Measurements from ENCODE around the gene PNKD. TPM values are rescaled to one million over a fixed set of nuclear protein-coding genes. Genes with fewer than 3 reads are reported as not detected.

PNKD gene
- total RNA-seq, 1 donor, result 26.8 TPM

DNA sequence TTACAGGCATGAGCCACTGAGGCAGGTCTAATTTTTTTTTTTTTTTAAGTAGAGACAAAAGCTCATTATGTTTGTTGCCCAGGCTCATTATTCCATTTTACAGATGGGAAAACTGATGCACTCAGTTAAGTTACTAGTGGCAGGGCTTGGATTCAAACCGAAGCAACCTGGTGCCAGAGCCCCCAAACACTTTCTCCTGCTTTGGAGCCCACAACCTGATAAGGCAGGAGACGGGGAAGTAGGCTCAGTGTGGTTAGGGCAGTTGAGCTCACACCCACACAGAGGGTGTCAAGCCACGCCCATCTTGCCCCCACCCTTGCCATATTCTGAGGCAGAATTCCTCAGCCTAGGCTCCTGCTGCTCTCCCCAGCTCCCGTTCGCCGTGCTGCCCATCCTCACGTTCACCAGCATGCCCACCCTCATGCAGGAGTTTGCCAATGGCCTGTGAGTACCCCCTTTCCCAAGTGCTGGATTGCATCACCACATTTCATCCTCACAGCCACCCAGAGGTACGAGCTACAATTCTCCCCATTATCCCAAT, 123.5 kb downstream of the PNKD start:
- no peak overlapping the region for H3K4me3 ChIP-seq (ENCODE audit: low read depth, low read length)
- TF ChIP-seq, protein P1, sequence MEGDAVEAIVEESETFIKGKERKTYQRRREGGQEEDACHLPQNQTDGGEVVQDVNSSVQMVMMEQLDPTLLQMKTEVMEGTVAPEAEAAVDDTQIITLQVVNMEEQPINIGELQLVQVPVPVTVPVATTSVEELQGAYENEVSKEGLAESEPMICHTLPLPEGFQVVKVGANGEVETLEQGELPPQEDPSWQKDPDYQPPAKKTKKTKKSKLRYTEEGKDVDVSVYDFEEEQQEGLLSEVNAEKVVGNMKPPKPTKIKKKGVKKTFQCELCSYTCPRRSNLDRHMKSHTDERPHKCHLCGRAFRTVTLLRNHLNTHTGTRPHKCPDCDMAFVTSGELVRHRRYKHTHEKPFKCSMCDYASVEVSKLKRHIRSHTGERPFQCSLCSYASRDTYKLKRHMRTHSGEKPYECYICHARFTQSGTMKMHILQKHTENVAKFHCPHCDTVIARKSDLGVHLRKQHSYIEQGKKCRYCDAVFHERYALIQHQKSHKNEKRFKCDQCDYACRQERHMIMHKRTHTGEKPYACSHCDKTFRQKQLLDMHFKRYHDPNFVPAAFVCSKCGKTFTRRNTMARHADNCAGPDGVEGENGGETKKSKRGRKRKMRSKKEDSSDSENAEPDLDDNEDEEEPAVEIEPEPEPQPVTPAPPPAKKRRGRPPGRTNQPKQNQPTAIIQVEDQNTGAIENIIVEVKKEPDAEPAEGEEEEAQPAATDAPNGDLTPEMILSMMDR (IDR thresholded peaks at IDR 0.05; ENCODE audit: insufficient read depth, low read depth, low read length), result no peak
- no peak for DNase-seq (ENCODE audit: low read depth)

DNA sequence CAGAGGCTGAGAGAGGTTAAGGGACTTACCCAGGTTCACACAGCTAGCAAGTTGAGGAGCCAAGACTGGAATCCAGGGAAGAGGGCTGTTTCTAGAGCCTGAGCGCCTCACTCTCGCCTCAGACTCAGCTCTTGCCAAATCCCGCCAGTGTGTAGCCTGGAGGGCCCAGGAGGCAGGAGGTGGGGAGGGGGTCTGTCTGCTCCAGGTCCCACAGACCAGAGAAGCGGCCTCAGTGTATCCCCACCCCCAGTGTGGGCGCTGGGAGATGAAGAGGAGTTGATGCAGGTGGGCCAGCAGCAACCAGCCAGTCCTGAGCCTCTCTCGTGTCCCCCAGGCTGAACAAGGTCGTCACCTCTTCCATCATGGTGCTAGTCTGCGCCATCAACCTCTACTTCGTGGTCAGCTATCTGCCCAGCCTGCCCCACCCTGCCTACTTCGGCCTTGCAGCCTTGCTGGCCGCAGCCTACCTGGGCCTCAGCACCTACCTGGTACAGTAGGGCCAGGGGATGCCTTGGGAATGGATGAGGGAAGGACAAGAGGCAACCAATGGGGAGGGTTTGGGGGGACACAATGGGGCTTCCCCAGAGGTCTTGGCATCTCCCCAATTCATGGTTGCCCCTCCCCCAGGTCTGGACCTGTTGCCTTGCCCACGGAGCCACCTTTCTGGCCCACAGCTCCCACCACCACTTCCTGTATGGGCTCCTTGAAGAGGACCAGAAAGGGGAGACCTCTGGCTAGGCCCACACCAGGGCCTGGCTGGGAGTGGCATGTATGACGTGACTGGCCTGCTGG, 124.2 kb downstream of the PNKD start:
- H3K4me3 ChIP-seq (ENCODE audit: low read depth, low read length), result no peak overlapping the region
- TF ChIP-seq, protein P1 (IDR thresholded peaks at IDR 0.05; ENCODE audit: insufficient read depth, low read depth, low read length), result no peak
- DNase-seq (ENCODE audit: low read depth), result no peak

DNA sequence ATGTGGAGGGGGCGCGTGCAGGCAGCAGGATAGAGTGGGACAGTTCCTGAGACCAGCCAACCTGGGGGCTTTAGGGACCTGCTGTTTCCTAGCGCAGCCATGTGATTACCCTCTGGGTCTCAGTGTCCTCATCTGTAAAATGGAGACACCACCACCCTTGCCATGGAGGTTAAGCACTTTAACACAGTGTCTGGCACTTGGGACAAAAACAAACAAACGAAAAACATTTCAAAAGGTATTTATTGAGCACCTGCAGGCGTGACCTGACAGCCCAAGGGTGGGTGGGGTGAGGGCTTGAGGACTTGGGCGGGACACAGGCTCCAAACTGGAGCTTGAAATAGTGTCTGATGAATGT, 124.7 kb downstream of the PNKD start:
- no peak overlapping the region for H3K4me3 ChIP-seq (ENCODE audit: low read depth, low read length)
- TF ChIP-seq, protein P1 (IDR thresholded peaks at IDR 0.05; ENCODE audit: insufficient read depth, low read depth, low read length), result no peak
- DNase-seq (ENCODE audit: low read depth), result no peak

DNA sequence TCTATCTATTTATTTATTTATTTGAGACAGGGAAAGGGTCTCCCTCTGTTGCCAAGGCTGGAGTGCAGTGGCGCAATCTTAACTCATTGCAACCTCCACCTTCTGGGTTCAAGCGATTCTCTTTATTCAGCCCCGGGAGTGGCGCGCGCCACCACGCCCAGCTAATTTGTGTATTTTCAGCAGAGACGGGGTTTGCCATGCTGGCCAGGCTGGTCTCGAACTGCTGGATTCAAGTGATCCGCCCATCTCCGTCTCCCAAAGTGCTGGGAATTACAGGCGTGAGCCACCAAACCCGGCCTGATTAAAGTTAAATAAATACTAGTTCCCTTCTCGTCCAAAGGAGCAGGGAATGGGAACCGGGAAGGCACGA, 125.1 kb downstream of the PNKD start:
- H3K4me3 ChIP-seq (ENCODE audit: low read depth, low read length), result peak overlapping the region; percentile 30
- DNase-seq (ENCODE audit: low read depth), result no peak
- TF ChIP-seq, protein P1 (IDR thresholded peaks at IDR 0.05; ENCODE audit: insufficient read depth, low read depth, low read length), result no peak

DNA sequence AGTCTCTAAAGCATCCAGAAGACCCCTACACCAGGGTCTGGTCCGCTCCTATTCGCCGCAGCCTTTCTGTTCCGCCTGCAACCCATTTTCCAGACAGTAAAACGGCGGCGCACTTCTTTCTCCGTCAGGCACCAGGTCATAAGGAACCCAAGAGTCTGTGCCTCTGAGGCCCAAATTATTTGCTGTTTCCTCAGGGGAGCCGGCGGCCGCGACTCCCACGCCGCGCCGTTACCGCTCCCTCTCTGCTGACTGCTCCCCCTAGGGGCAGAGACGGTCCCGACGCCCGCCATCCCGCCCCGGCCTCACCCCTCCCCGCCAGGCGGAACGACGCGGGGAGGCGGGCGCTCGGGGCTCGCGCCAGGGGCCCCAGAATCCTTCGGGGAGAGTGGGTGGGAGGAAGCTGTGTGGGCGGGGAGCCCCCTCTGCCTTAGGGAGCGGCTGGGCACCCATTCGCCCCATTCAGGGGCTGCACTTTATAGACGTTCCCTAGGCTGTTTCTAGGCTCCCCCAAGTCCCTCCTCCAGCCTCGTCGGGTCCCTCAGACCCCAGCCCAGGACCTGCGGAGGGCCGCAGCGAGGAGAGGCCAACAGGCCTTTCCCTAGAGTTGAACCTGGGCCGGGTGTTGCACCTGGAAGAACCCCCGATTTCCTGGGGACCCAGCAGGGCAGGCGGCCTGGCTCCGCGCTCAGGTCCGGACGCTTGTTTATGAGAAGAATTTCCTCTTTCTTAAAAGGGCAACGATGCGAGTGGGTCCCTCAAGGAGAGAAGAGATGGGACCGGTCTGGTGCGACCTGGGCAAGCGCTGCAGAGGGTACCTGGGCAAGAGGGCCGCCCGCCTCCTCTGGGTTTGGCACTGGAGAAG, 125.7 kb downstream of the PNKD start:
- TF ChIP-seq, protein P1 (IDR thresholded peaks at IDR 0.05; ENCODE audit: insufficient read depth, low read depth, low read length), result peak; percentile 86
- peak overlapping the region; percentile 82 for H3K4me3 ChIP-seq (ENCODE audit: low read depth, low read length)
- DNase-seq (ENCODE audit: low read depth), result peak; percentile 98

Small RNAs within 50 kb of the gene (small RNA-seq; reads per million reads assigned to genes)
- not detected for gene MIR6810

Other genes with a start within 250 kb of the PNKD start
- gene RUFY4, start 201.3 kb upstream of the PNKD start, total RNA-seq, result not detected in 2 replicates
- not detected in 2 replicates for gene CXCR2, start 144.5 kb upstream of the PNKD start, total RNA-seq
- not detected in 2 replicates for gene CXCR1, start 103.6 kb upstream of the PNKD start, total RNA-seq
- 482 and 483 TPM in 2 replicates for gene ARPC2, start 53.3 kb upstream of the PNKD start, total RNA-seq
- gene GPBAR1, start 9.5 kb upstream of the PNKD start, total RNA-seq, result under 0.01 TPM in 1 of 2 replicates, not detected in the other
- gene AAMP, start 382 bp upstream of the PNKD start, total RNA-seq, result 104 and 110 TPM in 2 replicates
- 123 and 136 TPM in 2 replicates for gene TMBIM1, start 22.0 kb downstream of the PNKD start, total RNA-seq
- gene CATIP, start 86.3 kb downstream of the PNKD start, total RNA-seq, result 0.43 TPM in 1 of 2 replicates, not detected in the other
- gene SLC11A1, start 111.8 kb downstream of the PNKD start, total RNA-seq, result under 0.01 and 0.43 TPM in 2 replicates
- 63.5 and 66.9 TPM in 2 replicates for gene CTDSP1, start 129.3 kb downstream of the PNKD start, total RNA-seq
- gene VIL1, start 148.6 kb downstream of the PNKD start, total RNA-seq, result under 0.01 TPM in 1 of 2 replicates, not detected in the other

Measured in fibroblast of villous mesenchyme (primary cell).